AG04450 (cell line): ENCODE measurements around the gene RPL3. TPM values are rescaled to one million over a fixed set of nuclear protein-coding genes. Genes with fewer than 3 reads are reported as not detected.

Experiments
- CTCF ChIA-PET: fragments of 300-600, 350-600 bp; formaldehyde crosslinking; extraction: SDS; loops from one replicate; lab custom pipeline; 2022; ENCODE audit warnings: antibody characterized with exemption, inconsistent platforms; lab: Charles Lee
- POLR2A ChIA-PET: fragments of 350-600 bp; formaldehyde crosslinking; extraction: SDS; loops from one replicate; lab custom pipeline; 2021; ENCODE audit warnings: antibody characterized with exemption, inconsistent platforms; lab: Yijun Ruan, JAX
- DNase-seq: peaks from one replicate; pipeline ENCODE4 v3.0.0-alpha.2; 2011; ENCODE audit warnings: low read depth, low spot score
- H3K27ac ChIP-seq: one replicate; pipeline ENCODE4 v1.5.1; 2012; ENCODE audit warnings: low read depth, low read length, control low read depth
- H3K27me3 ChIP-seq: one replicate; pipeline ENCODE4 v1.6.0; 2012; ENCODE audit warnings: low read length; ENCODE audit not compliant: control insufficient read depth, insufficient read depth
- H3K4me3 ChIP-seq: 2 replicates; pipeline ENCODE4 v1.5.1; 2011; ENCODE audit warnings: mild to moderate bottlenecking, low read depth, low read length, control low read depth
- H3K9me3 ChIP-seq: 2 replicates; pipeline ENCODE4 v1.5.1; 2012; ENCODE audit warnings: low read length; ENCODE audit not compliant: control insufficient read depth, insufficient read depth
- CTCF ChIP-seq: IDR thresholded peaks from 2 replicates; pipeline ENCODE4 v1.5.1; 2011; ENCODE audit warnings: low read depth, low read length, control low read depth, inconsistent platforms
- polyA plus RNA-seq: library from polyadenylated mRNA; depleted of rRNA; stranded (reverse); fragments of >200 nt; gene quantifications from 2 replicates; pipeline ENCODE4 v1.2.3, GENCODE V29; 2011

The RPL3 gene
- polyA plus RNA-seq, 1 experiment: 3,445 TPM

- CTCF ChIA-PET: no interaction called here
- no peaks in the 10 kb centered on the region; the same call in 1 of the 2 replicates for H3K9me3 ChIP-seq
- H3K4me3 ChIP-seq: no peak overlapping the region
- no peak for DNase-seq
- 0 out of 2 replicates have a peak, but pooled peaks have one; percentile 14 for TF ChIP-seq CTCF
- no peak overlapping the region for H3K27ac ChIP-seq
- POLR2A ChIA-PET: interaction anchor here (0.8 to 1.4 kb wide), 2 partner anchors 14 to 27 kb away, joined by 3 to 5 read pairs; no protein-coding TSS in a partner anchor
- no peaks in the 10 kb centered on the region for H3K27me3 ChIP-seq
These were observed 27.9 kb downstream of the RPL3 start for GRCh38 chr22:39291523-39291922.

DNA sequence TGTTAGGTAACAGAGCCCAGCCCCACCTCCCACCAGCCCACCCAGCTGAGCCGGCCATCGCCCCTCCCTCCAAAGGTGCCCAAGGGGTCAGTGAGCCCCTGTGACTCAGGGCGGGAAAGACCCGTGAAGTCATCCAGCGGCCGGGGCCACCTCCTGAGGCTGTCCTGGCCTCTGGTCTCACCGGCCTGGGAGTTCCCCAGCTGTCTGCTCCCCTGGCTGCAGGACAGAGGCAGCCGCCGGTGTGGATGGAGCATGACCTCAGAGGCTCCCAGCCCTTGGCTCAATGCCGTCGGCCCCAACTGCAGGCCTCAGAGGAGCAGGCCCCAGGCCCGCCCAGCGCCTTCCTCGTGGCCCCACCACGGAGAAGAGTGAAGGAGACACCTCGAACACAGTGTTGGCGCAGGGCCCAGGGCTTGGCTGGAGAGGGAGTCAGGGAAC is 28.7 kb downstream of the RPL3 start:
- TF ChIP-seq CTCF: no peak
- no peaks in the 10 kb centered on the region; the same call in 1 of the 2 replicates for H3K9me3 ChIP-seq
- DNase-seq: no peak
- POLR2A ChIA-PET: interaction anchor here (0.6 kb wide), 1 partner anchor 20 kb away, joined by 3 read pairs; no protein-coding TSS in a partner anchor
- H3K4me3 ChIP-seq: no peak overlapping the region
- H3K27me3 ChIP-seq: no peaks in the 10 kb centered on the region
- CTCF ChIA-PET: interaction anchor here (0.9 kb wide), 1 partner anchor 120 kb away, joined by 4 read pairs; no protein-coding TSS in a partner anchor
- H3K27ac ChIP-seq: no peak overlapping the region

- ChIA-PET POLR2A (interaction anchor here (0.6 kb wide), 1 partner anchor 21 kb away, joined by 3 read pairs; no protein-coding TSS in a partner anchor), CTCF (interaction anchor here (0.9 kb wide), 1 partner anchor 119 kb away, joined by 4 read pairs; no protein-coding TSS in a partner anchor)
- no peak for DNase-seq
- TF ChIP-seq CTCF: no peak
- peaks cover 2% of the 10 kb centered on the region for H3K9me3 ChIP-seq
- peak overlapping the region; percentile 11 for H3K27ac ChIP-seq
- no peak overlapping the region for H3K4me3 ChIP-seq
- H3K27me3 ChIP-seq: no peaks in the 10 kb centered on the region
These were observed 29.3 kb downstream of the RPL3 start for GRCh38 chr22:39289975-39290720.

DNA sequence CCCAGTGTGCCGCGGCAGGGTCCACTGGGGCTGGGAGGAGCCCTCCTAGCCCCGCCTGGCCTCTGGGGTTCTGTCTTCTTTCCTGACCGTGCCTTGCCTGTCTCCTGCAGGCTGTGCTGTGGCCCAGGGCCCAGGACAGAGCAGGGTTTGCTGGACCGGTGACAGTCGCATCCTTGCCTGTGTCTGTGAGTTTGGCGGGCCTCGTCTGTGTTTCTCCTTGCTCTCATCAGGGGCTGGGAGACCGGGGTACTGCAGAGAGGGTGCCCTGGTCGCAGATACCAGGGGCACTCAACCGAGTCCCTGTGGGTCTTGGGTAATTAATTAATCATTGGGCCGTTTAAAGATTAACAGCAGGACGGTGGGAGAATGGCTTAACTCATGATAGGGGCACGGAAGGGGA is 29.9 kb downstream of the RPL3 start:
- CTCF ChIA-PET: interaction anchor here (0.9 kb wide), 1 partner anchor 118 kb away, joined by 4 read pairs; no protein-coding TSS in a partner anchor

More for the DNA sequence above, 29.9 kb downstream of the RPL3 start:
- no peak for TF ChIP-seq CTCF
- Histone ChIP-seq H3K4me3 (no peak overlapping the region), H3K27me3 (no peaks in the 10 kb centered on the region), H3K27ac (no peak overlapping the region), H3K9me3 (peaks cover 8% of the 10 kb centered on the region)
- POLR2A ChIA-PET: no interaction called here
- DNase-seq: no peak
